ENCODE measurements around the gene OSBPL9.
A peak's percentile ranks its signal among the peaks of the same experiment; 100 is the strongest.

OSBPL9 gene

GRCh38 chr1:51741121-51741681, 124.3 kb downstream of the OSBPL9 start:
- no peak for DNase-seq

GRCh38 chr1:51744506-51745303, 127.8 kb downstream of the OSBPL9 start:
- no peak for DNase-seq

- no peak for DNase-seq
Observed at GRCh38 chr1:51745304-51745570, 128.3 kb downstream of the OSBPL9 start.

GRCh38 chr1:51749151-51749550, 132.3 kb downstream of the OSBPL9 start:
- DNase-seq: no peak

GRCh38 chr1:51750218-51750617, 133.3 kb downstream of the OSBPL9 start:
- no peak for DNase-seq

- DNase-seq: no peak
Observed at GRCh38 chr1:51750729-51751128, 133.8 kb downstream of the OSBPL9 start.

- no peak for DNase-seq
Observed at GRCh38 chr1:51752073-51752948, 135.4 kb downstream of the OSBPL9 start.

- DNase-seq: no peak
Observed at GRCh38 chr1:51753969-51754368, 137.1 kb downstream of the OSBPL9 start.

- DNase-seq: no peak
Observed at GRCh38 chr1:51754666-51755065, 137.8 kb downstream of the OSBPL9 start.

GRCh38 chr1:51755437-51755836, 138.5 kb downstream of the OSBPL9 start:
- no peak for DNase-seq

- DNase-seq: peak in 1 of 5 donors; percentile 25
Observed at GRCh38 chr1:51756290-51756689, 139.4 kb downstream of the OSBPL9 start.

- DNase-seq: no peak
Observed at GRCh38 chr1:51758310-51758709, 141.4 kb downstream of the OSBPL9 start.

- no peak for DNase-seq
Observed at GRCh38 chr1:51760872-51761271, 144.0 kb downstream of the OSBPL9 start.

GRCh38 chr1:51761351-51761750, 144.5 kb downstream of the OSBPL9 start:
- DNase-seq: no peak

- DNase-seq: peak in 2 of 5 donors; percentile 5 to 47
Observed at GRCh38 chr1:51768971-51769588, 152.2 kb downstream of the OSBPL9 start.

- DNase-seq: no peak
Observed at GRCh38 chr1:51776408-51776807, 159.5 kb downstream of the OSBPL9 start.

- DNase-seq: no peak
Observed at GRCh38 chr1:51780927-51781326, 164.0 kb downstream of the OSBPL9 start.

GRCh38 chr1:51784997-51785421, 168.1 kb downstream of the OSBPL9 start:
- DNase-seq: no peak

GRCh38 chr1:51788938-51789337, 172.0 kb downstream of the OSBPL9 start:
- no peak for DNase-seq

- DNase-seq: no peak
Observed at GRCh38 chr1:51789342-51789741, 172.4 kb downstream of the OSBPL9 start.

- no peak for DNase-seq
Observed at GRCh38 chr1:51790385-51790784, 173.5 kb downstream of the OSBPL9 start.

GRCh38 chr1:51791888-51792287, 175.0 kb downstream of the OSBPL9 start:
- no peak for DNase-seq

GRCh38 chr1:51792864-51793263, 176.0 kb downstream of the OSBPL9 start:
- peak in 1 of 5 donors; percentile 16 for DNase-seq

All from T-helper 1 cell (primary cell).